ENCODE measurements around the gene ELOA2.
"Not testable (repeated sequence)": the region's sequence is repeated elsewhere in the genome, so short reads cannot be mapped to it uniquely, and the experiment has no call there.

- TF ChIP-seq, protein P1, sequence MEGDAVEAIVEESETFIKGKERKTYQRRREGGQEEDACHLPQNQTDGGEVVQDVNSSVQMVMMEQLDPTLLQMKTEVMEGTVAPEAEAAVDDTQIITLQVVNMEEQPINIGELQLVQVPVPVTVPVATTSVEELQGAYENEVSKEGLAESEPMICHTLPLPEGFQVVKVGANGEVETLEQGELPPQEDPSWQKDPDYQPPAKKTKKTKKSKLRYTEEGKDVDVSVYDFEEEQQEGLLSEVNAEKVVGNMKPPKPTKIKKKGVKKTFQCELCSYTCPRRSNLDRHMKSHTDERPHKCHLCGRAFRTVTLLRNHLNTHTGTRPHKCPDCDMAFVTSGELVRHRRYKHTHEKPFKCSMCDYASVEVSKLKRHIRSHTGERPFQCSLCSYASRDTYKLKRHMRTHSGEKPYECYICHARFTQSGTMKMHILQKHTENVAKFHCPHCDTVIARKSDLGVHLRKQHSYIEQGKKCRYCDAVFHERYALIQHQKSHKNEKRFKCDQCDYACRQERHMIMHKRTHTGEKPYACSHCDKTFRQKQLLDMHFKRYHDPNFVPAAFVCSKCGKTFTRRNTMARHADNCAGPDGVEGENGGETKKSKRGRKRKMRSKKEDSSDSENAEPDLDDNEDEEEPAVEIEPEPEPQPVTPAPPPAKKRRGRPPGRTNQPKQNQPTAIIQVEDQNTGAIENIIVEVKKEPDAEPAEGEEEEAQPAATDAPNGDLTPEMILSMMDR (conservative IDR thresholded peaks at IDR 0.05 in 1 of 2, IDR thresholded peaks at IDR 0.05 in 1 of 2; ENCODE audit: low read depth in 1 of 2, low read length in 2 of 2), result not testable (repeated sequence)
- TF ChIP-seq EZH2 (IDR thresholded peaks at IDR 0.05; ENCODE audit: low read length, missing control alignments), result not testable (repeated sequence)
These were observed 11.5 kb downstream of the ELOA2 start for GRCh38 chr18:47023769-47024465.
